Liver (tissue), 3 donors: ENCODE data around the gene MB21D2.

Experiments used
- CTCF ChIP-seq: fragments of 150-350 bp; IDR thresholded peaks from 2 replicates; pipeline ENCODE4 v1.5.1; 2017; ENCODE audit warnings: improper control_type of control experiment, low read depth, low read length; ENCODE audit not compliant: missing input control
- EGR1 ChIP-seq, 2 donors: IDR thresholded peaks; 2 replicates each; pipeline ENCODE4 v1.6.1; 2016 to 2018; ENCODE audit warnings: antibody characterized with exemption in 2 of 2, low read depth in 2 of 2
- GABPA ChIP-seq, 2 donors: IDR thresholded peaks in 1 of 2; conservative IDR thresholded peaks in 1 of 2; 2 replicates each; pipeline ENCODE4 v1.6.1; 2016; ENCODE audit warnings: antibody characterized with exemption in 2 of 2, mild to moderate bottlenecking in 1 of 2, moderate library complexity in 1 of 2
- JUND ChIP-seq, 2 donors: IDR thresholded peaks; 2 replicates each; pipeline ENCODE4 v1.6.1; 2016; ENCODE audit warnings: antibody characterized with exemption in 2 of 2
- MAX ChIP-seq: IDR thresholded peaks from 2 replicates; pipeline ENCODE4 v1.6.1; 2016; ENCODE audit warnings: antibody characterized with exemption
- RAD21 ChIP-seq, 2 donors: IDR thresholded peaks; 2 replicates each; pipeline ENCODE4 v1.6.1; 2016; ENCODE audit warnings: antibody characterized with exemption in 2 of 2, mild to moderate bottlenecking in 2 of 2
- REST ChIP-seq: IDR thresholded peaks from 2 replicates; pipeline ENCODE4 v1.6.1; 2016; ENCODE audit warnings: antibody characterized with exemption, mild to moderate bottlenecking
- RXRA ChIP-seq, 2 donors: IDR thresholded peaks; 2 replicates each; pipeline ENCODE4 v1.6.1; 2017 to 2018; ENCODE audit warnings: antibody characterized with exemption in 2 of 2, mild to moderate bottlenecking in 1 of 2
- SP1 ChIP-seq: IDR thresholded peaks from 2 replicates; pipeline ENCODE4 v1.6.1; 2018; ENCODE audit warnings: antibody characterized with exemption, mild to moderate bottlenecking
- TAF1 ChIP-seq: conservative IDR thresholded peaks from 2 replicates; pipeline ENCODE4 v1.6.1; 2016; ENCODE audit warnings: antibody characterized with exemption, mild to moderate bottlenecking
- ZBTB33 ChIP-seq: IDR thresholded peaks from 2 replicates; pipeline ENCODE4 v1.6.1; 2016; ENCODE audit warnings: antibody characterized with exemption
- TF ChIP-seq, protein P1 (sequence below): IDR thresholded peaks from 2 replicates; pipeline ENCODE4 v1.6.1; 2016; ENCODE audit warnings: antibody characterized with exemption
- donor health status: healthy.
- donor health status: healthy.

- TF ChIP-seq CTCF (no peak), ZBTB33 (no peak), TAF1 (no peak), EGR1 (IDR thresholded peaks at IDR 0.05; ENCODE audit: low read depth in 2 of 2) (peak; percentile 83 to 98), RAD21 (IDR thresholded peaks at IDR 0.05) (peak in 1 of 2 donors; percentile 21), MAX (no peak), GABPA (IDR thresholded peaks at IDR 0.05 in 1 of 2, conservative IDR thresholded peaks at IDR 0.05 in 1 of 2) (no peak), SP1 (no peak), JUND (IDR thresholded peaks at IDR 0.05) (no peak), RXRA (IDR thresholded peaks at IDR 0.05) (no peak), REST (no peak)
- TF ChIP-seq, protein P1, sequence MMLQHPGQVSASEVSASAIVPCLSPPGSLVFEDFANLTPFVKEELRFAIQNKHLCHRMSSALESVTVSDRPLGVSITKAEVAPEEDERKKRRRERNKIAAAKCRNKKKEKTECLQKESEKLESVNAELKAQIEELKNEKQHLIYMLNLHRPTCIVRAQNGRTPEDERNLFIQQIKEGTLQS = peak; percentile 23
These were observed 91.9 kb downstream of the MB21D2 start for GRCh38 chr3:192825657-192826200.
